ENCODE measurements around the gene GOSR1.
"Not testable (repeated sequence)": the region's sequence is repeated elsewhere in the genome, so short reads cannot be mapped to it uniquely, and the experiment has no call there.

DNA sequence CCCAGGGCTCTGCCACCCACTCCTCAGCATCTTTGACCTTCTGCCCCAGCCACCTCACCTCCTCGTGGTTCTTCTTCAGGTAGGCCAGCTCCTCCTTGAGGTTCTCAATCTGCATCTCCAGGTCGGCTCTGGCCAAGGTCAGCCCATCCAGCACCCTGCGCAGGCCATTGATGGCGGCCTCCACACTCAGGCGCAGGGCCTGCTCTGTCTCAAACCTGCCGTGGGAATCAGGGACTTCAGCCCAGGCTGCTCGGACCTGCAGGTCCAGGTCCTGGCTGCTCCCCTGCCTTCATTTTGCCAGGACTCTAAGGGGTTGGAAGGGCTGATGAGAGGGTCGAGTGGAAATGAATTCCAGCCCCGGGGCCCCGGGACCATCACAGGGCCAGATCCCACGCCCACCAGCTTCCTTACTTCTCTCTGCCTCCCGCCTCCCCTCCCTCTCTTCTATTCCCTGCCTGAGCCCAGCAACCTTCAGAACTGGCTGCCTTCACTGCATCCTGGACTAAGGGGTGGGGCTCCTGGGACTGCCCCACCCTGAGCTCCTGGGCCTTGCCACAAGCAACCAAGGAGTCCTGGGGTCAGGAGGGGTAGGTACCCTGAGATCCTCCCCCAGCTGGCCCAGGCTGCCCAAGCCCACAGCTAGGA, 92.4 kb downstream of the GOSR1 start:
- TF ChIP-seq, protein P1, sequence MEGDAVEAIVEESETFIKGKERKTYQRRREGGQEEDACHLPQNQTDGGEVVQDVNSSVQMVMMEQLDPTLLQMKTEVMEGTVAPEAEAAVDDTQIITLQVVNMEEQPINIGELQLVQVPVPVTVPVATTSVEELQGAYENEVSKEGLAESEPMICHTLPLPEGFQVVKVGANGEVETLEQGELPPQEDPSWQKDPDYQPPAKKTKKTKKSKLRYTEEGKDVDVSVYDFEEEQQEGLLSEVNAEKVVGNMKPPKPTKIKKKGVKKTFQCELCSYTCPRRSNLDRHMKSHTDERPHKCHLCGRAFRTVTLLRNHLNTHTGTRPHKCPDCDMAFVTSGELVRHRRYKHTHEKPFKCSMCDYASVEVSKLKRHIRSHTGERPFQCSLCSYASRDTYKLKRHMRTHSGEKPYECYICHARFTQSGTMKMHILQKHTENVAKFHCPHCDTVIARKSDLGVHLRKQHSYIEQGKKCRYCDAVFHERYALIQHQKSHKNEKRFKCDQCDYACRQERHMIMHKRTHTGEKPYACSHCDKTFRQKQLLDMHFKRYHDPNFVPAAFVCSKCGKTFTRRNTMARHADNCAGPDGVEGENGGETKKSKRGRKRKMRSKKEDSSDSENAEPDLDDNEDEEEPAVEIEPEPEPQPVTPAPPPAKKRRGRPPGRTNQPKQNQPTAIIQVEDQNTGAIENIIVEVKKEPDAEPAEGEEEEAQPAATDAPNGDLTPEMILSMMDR (IDR thresholded peaks at IDR 0.05): not testable (repeated sequence)
- not testable (repeated sequence) for TF ChIP-seq POLR2A (IDR thresholded peaks at IDR 0.05)
